GM12801 (cell line): ENCODE measurements around the gene B4GALNT4.

Experiments used
- TF ChIP-seq, protein P1 (sequence below): IDR thresholded peaks from one replicate; pipeline ENCODE4 v1.5.1; 2011; ENCODE audit warnings: control low read depth; ENCODE audit not compliant: insufficient read length; ENCODE audit errors: extremely low read depth

Gene B4GALNT4

DNA sequence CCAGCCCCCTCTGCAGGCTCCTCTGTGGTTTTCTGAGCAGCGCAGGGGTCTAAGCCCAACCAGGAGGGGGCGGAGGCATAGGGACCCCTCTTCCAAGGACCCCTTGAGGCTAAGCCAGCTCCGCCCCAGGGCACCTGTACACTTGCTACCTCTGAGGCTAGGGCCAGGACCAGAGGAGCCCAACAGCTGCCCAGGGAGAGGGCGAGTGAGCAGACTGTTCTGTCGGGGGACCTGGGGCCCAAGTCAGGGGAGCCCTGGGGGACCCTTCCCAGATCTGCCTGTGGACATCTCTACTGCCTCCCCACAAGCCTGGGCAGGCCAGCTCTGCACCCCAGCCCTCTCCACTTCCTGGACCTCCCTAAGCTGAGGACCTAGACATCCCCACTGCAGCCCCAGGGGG lies 1.8 kb downstream of the B4GALNT4 start:
- TF ChIP-seq, protein P1, sequence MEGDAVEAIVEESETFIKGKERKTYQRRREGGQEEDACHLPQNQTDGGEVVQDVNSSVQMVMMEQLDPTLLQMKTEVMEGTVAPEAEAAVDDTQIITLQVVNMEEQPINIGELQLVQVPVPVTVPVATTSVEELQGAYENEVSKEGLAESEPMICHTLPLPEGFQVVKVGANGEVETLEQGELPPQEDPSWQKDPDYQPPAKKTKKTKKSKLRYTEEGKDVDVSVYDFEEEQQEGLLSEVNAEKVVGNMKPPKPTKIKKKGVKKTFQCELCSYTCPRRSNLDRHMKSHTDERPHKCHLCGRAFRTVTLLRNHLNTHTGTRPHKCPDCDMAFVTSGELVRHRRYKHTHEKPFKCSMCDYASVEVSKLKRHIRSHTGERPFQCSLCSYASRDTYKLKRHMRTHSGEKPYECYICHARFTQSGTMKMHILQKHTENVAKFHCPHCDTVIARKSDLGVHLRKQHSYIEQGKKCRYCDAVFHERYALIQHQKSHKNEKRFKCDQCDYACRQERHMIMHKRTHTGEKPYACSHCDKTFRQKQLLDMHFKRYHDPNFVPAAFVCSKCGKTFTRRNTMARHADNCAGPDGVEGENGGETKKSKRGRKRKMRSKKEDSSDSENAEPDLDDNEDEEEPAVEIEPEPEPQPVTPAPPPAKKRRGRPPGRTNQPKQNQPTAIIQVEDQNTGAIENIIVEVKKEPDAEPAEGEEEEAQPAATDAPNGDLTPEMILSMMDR, result no peak

DNA sequence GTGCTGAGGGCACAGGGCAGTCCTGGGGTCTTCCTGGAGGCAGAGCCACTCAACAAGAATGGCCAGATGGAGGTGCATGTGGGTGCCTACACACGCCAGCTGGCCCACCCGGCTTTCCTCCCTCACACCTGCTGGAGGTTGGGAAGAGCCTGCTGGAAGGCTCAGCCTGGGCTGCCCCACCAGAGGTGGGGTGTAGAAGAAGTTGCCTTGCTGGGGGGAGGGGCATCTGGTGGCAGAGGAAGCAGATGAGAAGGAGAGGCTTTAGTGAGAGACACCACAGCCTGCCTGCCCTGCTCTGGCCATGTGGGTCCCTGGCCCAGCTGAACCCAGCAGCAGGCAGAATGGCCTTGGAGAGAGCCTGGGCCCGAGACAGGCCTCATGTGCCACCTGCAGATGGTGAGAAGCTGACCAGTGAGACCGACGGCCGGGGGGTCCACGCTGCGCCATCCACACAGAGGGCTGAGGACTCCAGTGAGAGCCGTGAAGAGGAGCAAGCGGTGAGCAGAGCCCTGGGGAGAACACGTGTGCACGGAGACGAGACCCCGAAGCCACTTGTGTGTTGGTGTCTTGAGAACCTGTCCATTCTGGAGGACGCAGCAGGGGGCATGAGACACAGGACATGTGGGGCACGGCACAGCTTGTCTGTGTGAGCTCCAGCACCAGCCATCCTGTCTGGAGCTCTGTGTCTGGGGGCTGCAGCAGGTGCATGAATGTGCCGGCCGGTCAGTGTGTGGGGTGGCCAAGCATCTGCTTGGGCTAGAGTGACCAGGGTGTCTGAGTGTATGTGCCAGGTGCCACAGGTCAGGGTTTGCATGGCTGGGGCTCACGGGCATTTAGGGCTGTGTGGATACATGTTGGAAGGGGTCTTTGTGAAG lies 2.7 kb downstream of the B4GALNT4 start:
- TF ChIP-seq, protein P1, result no peak

DNA sequence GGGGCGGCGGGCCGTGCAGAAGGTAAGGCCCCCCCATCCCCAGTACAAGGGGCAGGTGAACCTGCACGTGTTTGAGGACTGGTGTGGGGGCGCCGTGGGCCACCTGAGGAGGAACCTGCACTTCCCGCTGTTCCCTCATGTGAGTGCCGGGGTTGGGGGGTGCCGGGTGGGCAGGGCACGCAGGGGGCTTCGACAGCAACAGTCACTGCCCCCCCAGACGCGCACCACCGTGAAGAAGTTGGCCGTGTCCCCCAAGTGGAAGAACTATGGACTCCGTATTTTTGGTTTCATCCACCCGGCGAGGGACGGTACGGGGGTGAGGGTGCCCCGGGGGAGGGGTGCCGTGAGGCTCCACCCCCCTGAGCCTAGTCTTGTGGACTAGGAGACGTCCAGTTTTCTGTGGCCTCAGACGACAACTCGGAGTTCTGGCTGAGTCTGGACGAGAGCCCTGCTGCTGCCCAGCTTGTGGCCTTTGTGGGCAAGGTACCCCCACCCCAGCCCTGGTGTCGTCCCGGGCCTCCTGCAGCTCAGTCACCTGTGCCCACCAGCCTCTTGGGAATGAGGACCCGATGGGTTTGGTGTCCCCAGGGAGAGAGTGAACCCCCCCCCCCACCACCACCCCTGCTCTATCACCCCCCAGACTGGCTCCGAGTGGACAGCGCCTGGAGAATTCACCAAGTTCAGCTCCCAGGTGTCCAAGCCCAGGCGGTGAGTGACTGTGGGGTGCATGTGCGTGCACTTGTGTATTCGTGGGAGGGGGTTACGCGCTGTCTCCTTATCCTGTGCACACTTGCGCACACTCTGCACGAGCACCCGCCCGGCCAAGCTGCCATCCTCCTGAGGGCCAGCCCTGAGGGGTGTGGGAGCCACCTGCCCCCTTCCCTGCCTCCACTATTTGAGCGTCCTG lies 3.8 kb downstream of the B4GALNT4 start:
- TF ChIP-seq, protein P1, result no peak

DNA sequence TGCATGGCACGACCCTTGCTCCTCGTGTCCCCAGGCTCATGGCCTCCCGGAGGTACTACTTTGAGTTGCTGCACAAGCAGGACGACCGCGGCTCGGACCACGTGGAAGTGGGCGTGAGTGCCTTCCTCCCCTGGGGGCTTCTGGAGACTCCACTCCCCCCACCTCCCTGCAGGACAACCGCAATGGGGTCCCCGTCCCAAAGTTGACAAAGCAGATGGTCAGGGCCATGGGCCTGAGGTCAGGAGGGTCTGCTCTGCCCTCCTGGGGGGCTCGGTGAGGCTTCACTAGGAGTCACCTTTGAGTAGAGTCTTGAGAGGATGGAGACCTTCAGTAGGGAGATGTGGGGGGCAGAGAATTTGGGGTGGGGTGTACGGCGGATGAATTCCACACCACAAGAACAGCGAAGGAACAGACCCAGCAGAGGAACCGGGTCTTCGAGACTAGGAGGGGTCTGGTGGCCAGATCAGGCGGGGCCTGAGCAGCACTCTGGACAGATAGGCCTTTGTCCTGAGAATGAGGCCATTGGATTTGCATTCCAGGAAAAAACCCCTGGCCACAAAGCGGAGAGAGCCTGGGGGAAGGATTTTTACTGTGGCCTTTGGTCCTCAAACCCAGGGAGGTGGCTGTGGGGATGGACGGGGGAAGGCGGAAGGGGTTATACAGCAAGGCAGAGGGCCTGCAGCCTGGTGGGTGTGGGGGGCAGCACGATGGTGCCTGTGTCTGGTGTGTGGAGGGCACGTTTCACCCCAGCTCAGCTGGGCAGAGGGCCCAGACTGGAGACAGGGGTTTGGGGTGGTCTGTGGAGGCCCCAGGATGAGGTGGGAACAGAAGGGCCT lies 4.6 kb downstream of the B4GALNT4 start:
- TF ChIP-seq, protein P1, result no peak

DNA sequence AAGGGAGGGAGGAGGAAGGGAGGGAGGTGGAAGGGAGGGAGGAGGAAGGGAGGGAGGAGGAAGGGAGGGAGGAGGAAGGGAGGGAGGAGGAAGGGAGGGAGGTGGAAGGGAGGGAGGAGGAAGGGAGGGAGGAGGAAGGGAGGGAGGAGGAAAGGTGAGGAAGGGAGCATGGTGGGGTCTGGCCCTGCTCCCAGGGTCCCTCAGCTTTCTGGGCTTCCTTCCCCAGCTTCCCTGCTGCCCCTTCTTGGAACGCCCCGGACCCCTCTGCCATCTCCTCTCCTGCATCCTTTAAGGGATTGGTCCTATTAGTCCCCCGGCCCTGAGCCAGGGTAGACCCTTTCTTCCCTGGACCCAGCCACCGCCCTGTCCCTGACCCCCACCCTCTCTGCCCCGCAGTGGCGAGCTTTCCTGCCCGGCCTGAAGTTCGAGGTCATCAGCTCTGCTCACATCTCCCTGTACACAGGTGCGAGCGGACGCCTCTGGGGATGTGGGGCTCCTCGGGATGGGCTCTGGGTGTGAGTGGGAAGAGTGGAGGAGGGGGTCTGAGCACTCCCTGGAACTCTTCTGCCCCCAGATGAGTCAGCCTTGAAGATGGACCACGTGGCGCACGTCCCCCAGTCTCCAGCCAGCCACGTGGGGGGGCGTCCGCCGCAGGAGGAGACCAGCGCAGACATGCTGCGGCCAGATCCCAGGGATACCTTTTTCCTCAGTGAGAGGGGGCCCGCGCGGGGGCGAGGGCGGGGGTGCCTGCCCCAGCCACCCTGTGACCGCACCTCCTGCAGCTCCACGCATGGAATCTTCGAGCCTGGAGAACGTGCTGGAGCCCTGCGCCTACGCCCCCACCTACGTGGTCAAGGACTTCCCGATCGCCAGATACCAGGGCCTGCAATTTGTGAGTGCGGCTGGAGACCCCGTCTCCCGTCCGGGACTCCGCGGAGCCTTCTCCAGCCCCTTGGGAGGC lies 6.0 kb downstream of the B4GALNT4 start:
- TF ChIP-seq, protein P1, result no peak

DNA sequence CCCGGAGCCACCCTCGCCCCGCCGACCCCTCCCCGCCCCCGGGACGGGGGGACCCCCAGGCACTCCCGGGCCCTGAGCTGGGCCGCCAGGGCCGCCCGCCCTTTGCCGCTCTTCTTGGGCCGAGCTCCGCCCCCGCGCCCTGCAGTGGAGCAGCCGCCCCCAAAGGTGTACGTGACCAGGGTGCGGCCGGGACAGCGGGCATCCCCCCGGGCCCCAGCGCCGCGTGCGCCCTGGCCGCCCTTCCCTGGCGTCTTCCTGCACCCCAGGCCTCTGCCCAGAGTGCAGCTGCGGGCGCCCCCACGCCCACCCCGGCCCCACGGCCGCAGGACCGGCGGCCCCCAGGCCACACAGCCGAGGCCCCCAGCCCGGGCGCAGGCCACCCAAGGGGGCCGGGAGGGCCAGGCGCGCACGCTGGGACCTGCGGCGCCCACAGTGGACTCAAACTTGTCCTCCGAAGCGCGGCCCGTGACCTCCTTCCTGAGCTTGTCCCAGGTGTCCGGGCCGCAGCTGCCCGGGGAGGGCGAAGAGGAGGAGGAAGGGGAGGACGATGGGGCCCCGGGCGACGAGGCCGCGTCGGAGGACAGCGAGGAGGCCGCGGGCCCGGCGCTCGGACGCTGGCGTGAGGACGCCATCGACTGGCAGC lies 7.4 kb downstream of the B4GALNT4 start:
- TF ChIP-seq, protein P1, result no peak
